Measurements from ENCODE around the gene VAV3.

GRCh38 chr1:107695341-107695740, 269.6 kb downstream of the VAV3 start:
- TF ChIP-seq CTCF (IDR thresholded peaks at IDR 0.05 in 8 of 11, conservative IDR thresholded peaks at IDR 0.05 in 3 of 11): no peak
- no peak for TF ChIP-seq POLR2A (IDR thresholded peaks at IDR 0.05)
- no peak for TF ChIP-seq POLR2AphosphoS5 (IDR thresholded peaks at IDR 0.05)

Data from spleen (tissue), 7 donors.